BLaER1 treated with 17β-estradiol and CSF1 and Interleukin-3, amounts not matched to agents 10 nM and 100 nM (cell line): ENCODE results near the gene PANX1.
A peak's percentile ranks its signal among the peaks of the same experiment; 100 is the strongest.

Experiments
- H3K27ac ChIP-seq, 11 experiments: shearing (Covaris generic); formaldehyde crosslinking; 2 replicates each; pipeline ENCODE4 v1.8.1; 2022
- H3K27me3 ChIP-seq, 11 experiments: shearing (Covaris generic); formaldehyde crosslinking; 2 replicates each; pipeline ENCODE4 v1.8.1; 2022
- H3K36me3 ChIP-seq, 11 experiments: shearing (Covaris generic); formaldehyde crosslinking; 2 replicates each; pipeline ENCODE4 v1.8.1; 2022
- H3K4me1 ChIP-seq, 10 experiments: shearing (Covaris generic); formaldehyde crosslinking; 2 replicates each; pipeline ENCODE4 v1.8.1; 2022
- H3K4me2 ChIP-seq, 11 experiments: shearing (Covaris generic); formaldehyde crosslinking; 2 replicates each; pipeline ENCODE4 v1.8.1; 2022
- H3K4me3 ChIP-seq, 10 experiments: shearing (Covaris generic); formaldehyde crosslinking; 2 replicates each; pipeline ENCODE4 v1.8.1; 2022
- H3K9ac ChIP-seq, 11 experiments: shearing (Covaris generic); formaldehyde crosslinking; 2 replicates each; pipeline ENCODE4 v1.8.1; 2022
- H3K9me3 ChIP-seq, 11 experiments: shearing (Covaris generic); formaldehyde crosslinking; replicated peaks in 1 of 11; 2 replicates each; pipeline ENCODE4 v1.8.1; 2022
- H4K20me1 ChIP-seq, 11 experiments: shearing (Covaris generic); formaldehyde crosslinking; 2 replicates each; pipeline ENCODE4 v1.8.1; 2022
- Cebpa-rat ChIP-seq, 11 experiments: shearing (Covaris generic); IDR thresholded peaks; 2 replicates each; pipeline ENCODE4 v1.8.1; 2022

PANX1 gene

DNA sequence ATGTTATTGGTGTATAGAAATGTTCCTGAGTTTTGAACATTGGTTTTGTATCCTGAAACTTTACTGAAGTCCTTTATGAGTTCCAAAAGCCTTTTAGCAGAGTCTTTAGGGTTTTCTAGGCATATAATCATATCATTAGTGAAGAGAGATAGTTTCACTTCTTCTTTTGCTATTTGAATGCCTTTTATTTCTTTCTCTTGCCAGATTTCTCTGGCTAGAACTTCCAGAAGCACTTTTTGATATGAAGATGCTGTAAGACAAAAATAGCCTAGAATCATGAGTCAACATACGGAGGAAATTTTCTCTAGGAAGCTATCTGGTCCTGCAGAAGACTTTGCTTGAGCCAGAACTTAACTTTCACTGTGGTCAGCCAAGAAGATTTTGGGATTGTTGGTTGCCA is 89.1 kb downstream of the PANX1 start:
- Histone ChIP-seq H3K36me3 (peaks cover 0 to 19% (median 0%) of the 10 kb centered on the region in 11 experiments; a peak in 3 of 22 replicates), H3K27me3 (no peaks in the 10 kb centered on the region), H4K20me1 (no peaks in the 10 kb centered on the region), H3K27ac (peak overlapping the region in 3 of 11 experiments; percentile 32 to 41 (median 41); a peak in 3 of 22 replicates), H3K9ac (no peak overlapping the region), H3K4me2 (peak overlapping the region; percentile 30 to 78 (median 46); a peak in 21 of 22 replicates), H3K9me3 (peaks cover 43 to 69% (median 58%) of the 10 kb centered on the region in 11 experiments), H3K4me1 (peaks cover 13 to 25% (median 18%) of the 10 kb centered on the region in 10 experiments), H3K4me3 (no peak overlapping the region)
- TF ChIP-seq Cebpa-rat (IDR thresholded peaks at IDR 0.05), result no peak

DNA sequence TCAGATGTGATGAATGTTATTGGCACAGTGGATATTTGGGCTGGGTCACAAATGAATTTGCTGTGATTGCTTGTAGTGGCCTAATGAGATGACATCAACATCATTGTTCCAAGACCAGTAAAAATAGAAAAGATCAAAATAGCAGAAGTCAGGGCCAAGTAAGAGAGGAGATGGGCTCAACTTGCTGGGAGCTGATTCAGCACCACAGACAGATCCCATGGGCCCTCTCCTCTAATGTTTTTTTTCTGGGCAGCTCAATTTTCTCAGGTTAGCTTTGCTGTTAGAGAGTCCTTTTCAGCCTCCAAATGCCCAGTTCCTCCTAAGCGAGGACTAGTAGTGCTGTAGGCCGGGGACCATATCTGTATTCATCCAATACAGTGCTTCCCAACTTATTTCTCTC is 89.7 kb downstream of the PANX1 start:
- H3K36me3 ChIP-seq, result peaks cover 0 to 19% (median 0%) of the 10 kb centered on the region in 11 experiments; a peak in 5 of 22 replicates
- peaks cover 50 to 76% (median 64%) of the 10 kb centered on the region in 11 experiments for H3K9me3 ChIP-seq
- peak overlapping the region; percentile 30 to 78 (median 46) for H3K4me2 ChIP-seq
- no peaks in the 10 kb centered on the region for H3K27me3 ChIP-seq
- peaks cover 14 to 32% (median 21%) of the 10 kb centered on the region in 10 experiments for H3K4me1 ChIP-seq
- no peak overlapping the region for H3K9ac ChIP-seq
- TF ChIP-seq Cebpa-rat (IDR thresholded peaks at IDR 0.05), result no peak
- H3K4me3 ChIP-seq, result peak overlapping the region in 2 of 10 experiments; percentile 9 to 11; a peak in 2 of 20 replicates
- peak overlapping the region in 3 of 11 experiments; percentile 32 to 41 (median 41); a peak in 3 of 22 replicates for H3K27ac ChIP-seq
- H4K20me1 ChIP-seq, result no peaks in the 10 kb centered on the region

DNA sequence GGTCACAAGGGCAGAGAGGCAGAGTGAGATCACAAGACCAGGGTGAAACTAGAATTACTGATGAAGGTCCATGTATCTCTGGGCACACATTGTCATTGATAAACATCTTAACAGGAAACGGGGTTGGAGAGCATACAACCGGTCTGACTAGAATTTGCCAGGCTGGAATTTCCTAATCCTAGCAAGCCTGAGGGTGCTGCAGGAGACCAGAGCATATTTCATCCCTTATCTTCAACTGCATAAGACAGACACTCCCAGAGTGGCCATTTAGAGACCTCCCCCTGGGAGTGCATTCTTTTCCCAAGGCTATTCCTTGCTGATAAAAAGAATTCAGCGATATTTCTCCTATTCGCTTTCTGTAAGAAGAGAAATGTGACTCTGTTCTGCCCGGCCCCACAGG is 91.1 kb downstream of the PANX1 start:
- H3K9ac ChIP-seq, result no peak overlapping the region
- H3K36me3 ChIP-seq, result peaks cover 0 to 19% (median 0%) of the 10 kb centered on the region in 11 experiments; a peak in 5 of 22 replicates
- H3K27me3 ChIP-seq, result no peaks in the 10 kb centered on the region
- TF ChIP-seq Cebpa-rat (IDR thresholded peaks at IDR 0.05), result no peak
- H3K4me3 ChIP-seq, result peak overlapping the region in 3 of 10 experiments; percentile 1 to 20 (median 11); a peak in 4 of 20 replicates
- H3K9me3 ChIP-seq, result peaks cover 51 to 78% (median 66%) of the 10 kb centered on the region in 11 experiments
- H3K27ac ChIP-seq, result no peak overlapping the region
- H3K4me1 ChIP-seq, result peaks cover 14 to 46% (median 31%) of the 10 kb centered on the region in 10 experiments
- H4K20me1 ChIP-seq, result no peaks in the 10 kb centered on the region
- no peak overlapping the region for H3K4me2 ChIP-seq

DNA sequence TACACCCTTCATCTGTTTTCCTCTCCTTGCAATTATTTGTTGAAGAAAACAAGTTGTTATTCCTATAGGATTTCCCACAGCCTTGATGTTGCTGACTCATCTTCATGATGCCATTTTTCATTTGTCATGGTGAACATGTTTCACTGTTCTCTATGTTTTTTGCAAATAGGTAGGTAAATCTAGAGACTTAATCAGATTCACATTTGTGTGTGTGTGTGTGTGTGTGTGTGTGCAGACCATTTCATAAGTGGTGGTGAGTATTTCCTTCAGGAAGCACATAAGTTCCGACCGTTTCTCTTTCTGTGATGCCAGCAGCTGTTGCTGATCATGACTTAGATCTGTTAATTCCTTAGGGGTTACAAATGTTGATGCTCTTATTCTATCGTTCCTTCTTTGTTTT is 95.4 kb downstream of the PANX1 start:
- Histone ChIP-seq H3K36me3 (peaks cover 0 to 15% (median 0%) of the 10 kb centered on the region in 11 experiments; a peak in 5 of 22 replicates), H3K27ac (peak overlapping the region in 7 of 11 experiments; percentile 53 to 91 (median 89); a peak in 13 of 22 replicates), H3K4me2 (peak overlapping the region in 8 of 11 experiments; percentile 20 to 85 (median 72); a peak in 13 of 22 replicates), H3K9ac (peak overlapping the region in 2 of 11 experiments; percentile 47 to 68; a peak in 2 of 22 replicates), H3K4me3 (no peak overlapping the region), H4K20me1 (no peaks in the 10 kb centered on the region), H3K27me3 (no peaks in the 10 kb centered on the region), H3K4me1 (peaks cover 0 to 69% (median 47%) of the 10 kb centered on the region in 10 experiments; a peak in 16 of 20 replicates), H3K9me3 (peaks cover 44 to 57% (median 47%) of the 10 kb centered on the region in 11 experiments)
- peak in 1 of 11 experiments; percentile 40; a peak in 1 of 22 replicates for TF ChIP-seq Cebpa-rat (IDR thresholded peaks at IDR 0.05)
